Measurements from ENCODE around the gene NXPH2. TPM values are rescaled to one million over a fixed set of nuclear protein-coding genes. Genes with fewer than 3 reads are reported as not detected.

Gene NXPH2
- total and polyA plus RNA-seq, 2 donors (not counting 1 experiment from before 2014, with no cell fraction given): not detected

DNA sequence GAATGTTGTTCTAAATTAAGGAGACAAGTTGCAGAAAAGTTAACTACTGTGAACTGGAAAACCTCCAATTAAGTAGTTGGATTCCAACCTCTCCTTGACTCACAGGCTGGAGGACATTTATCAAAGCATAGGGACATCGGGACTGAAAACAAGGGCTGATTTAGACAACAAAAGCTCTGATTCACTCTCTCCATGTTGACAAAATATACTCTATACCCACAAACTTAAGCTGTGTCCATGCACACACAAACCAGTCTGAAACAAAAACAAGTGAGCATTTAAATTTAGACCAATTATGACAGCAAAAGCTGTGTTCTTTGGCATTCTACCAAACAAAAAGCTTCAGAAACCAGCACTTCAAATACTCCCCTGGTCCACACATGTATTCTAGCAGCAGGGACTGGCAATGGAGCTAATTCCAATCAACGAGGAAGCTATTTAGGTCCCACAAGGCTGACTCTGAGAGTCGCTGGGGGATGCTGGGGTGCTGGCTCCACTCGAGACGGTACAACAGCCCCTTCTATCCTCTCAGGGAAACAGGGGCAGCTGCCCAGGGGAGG is 71.4 kb downstream of the NXPH2 start:
- no peak overlapping the region for H2AFZ ChIP-seq (ENCODE audit: low read length)

DNA sequence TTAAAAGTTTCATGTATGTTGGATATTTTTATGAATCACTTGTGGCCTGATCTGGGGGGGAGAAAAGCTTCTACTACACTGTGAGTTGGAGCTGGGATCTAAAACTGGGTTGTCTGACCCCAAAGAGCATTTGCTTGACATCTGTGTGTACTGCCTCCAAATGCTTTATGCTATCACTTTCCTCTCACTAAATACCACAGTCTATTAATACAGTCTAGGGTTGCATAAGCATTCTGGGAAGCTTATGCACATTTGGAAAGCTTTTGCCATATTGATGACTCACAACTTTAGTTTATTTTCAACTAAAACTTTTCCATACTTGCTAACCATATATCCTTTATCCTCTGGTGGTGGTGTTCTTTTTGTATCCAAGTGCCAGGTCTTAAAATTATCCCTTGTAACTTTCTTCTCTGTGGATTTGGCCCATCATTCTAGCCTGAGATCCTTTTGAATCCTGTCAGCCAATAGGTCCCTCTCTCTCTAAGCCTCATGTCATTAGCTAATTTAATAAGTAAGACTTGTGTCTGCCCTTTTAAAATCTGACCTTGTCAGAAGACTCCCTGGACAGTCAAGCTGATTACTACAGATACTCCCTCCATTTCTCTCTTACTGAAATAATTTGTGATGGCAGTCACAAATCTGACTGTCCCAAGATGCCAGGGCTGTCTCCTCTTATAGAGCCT is 72.7 kb downstream of the NXPH2 start:
- Histone ChIP-seq H3K36me3 (ENCODE audit: control insufficient read depth, insufficient read depth, low read length) (no peaks in the 10 kb centered on the region), H3K9ac (ENCODE audit: insufficient read depth, low read length) (no peak overlapping the region), H2AFZ (ENCODE audit: low read length) (no peak overlapping the region), H3K4me3 (replicated peaks in 1 of 4; ENCODE audit: control extremely low read depth in 1 of 4, insufficient read depth in 1 of 4, low read depth in 3 of 4, low read length in 4 of 4) (no peak overlapping the region), H3K79me2 (ENCODE audit: control insufficient read depth, insufficient read depth, low read length) (no peaks in the 10 kb centered on the region), H3K9me3 (ENCODE audit: control insufficient read depth, insufficient read depth, low read depth, low read length) (no peaks in the 10 kb centered on the region), H3K4me1 (ENCODE audit: control insufficient read depth, extremely low read depth, insufficient read depth, low read length) (peaks cover 9% of the 10 kb centered on the region), H4K20me1 (ENCODE audit: control insufficient read depth, extremely low read depth, insufficient read depth, low read length) (no peaks in the 10 kb centered on the region), H3K27ac (ENCODE audit: insufficient read depth, low read length) (peak overlapping the region; percentile 50), H3K27me3 (ENCODE audit: control insufficient read depth, insufficient read depth, low read length) (no peaks in the 10 kb centered on the region), H3K4me2 (ENCODE audit: extremely low read depth, insufficient read depth, low read length) (peak overlapping the region; percentile 66)
- no peak for TF ChIP-seq EZH2 (IDR thresholded peaks at IDR 0.05; ENCODE audit: low read length, missing control alignments)
- TF ChIP-seq, protein P1, sequence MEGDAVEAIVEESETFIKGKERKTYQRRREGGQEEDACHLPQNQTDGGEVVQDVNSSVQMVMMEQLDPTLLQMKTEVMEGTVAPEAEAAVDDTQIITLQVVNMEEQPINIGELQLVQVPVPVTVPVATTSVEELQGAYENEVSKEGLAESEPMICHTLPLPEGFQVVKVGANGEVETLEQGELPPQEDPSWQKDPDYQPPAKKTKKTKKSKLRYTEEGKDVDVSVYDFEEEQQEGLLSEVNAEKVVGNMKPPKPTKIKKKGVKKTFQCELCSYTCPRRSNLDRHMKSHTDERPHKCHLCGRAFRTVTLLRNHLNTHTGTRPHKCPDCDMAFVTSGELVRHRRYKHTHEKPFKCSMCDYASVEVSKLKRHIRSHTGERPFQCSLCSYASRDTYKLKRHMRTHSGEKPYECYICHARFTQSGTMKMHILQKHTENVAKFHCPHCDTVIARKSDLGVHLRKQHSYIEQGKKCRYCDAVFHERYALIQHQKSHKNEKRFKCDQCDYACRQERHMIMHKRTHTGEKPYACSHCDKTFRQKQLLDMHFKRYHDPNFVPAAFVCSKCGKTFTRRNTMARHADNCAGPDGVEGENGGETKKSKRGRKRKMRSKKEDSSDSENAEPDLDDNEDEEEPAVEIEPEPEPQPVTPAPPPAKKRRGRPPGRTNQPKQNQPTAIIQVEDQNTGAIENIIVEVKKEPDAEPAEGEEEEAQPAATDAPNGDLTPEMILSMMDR (conservative IDR thresholded peaks at IDR 0.05 in 1 of 2, IDR thresholded peaks at IDR 0.05 in 1 of 2; ENCODE audit: low read depth in 1 of 2, low read length in 2 of 2): no peak
- DNase-seq (ENCODE audit: low read depth in 2 of 2): peak; percentile 95 to 96

More for the DNA sequence above, 71.4 kb downstream of the NXPH2 start:
- H3K36me3 ChIP-seq (ENCODE audit: control insufficient read depth, insufficient read depth, low read length): no peaks in the 10 kb centered on the region
- no peaks in the 10 kb centered on the region for H3K9me3 ChIP-seq (ENCODE audit: control insufficient read depth, insufficient read depth, low read depth, low read length)
- H3K79me2 ChIP-seq (ENCODE audit: control insufficient read depth, insufficient read depth, low read length): no peaks in the 10 kb centered on the region
- DNase-seq (ENCODE audit: low read depth in 2 of 2): peak; percentile 78 to 82
- no peak overlapping the region for H3K4me2 ChIP-seq (ENCODE audit: extremely low read depth, insufficient read depth, low read length)
- no peaks in the 10 kb centered on the region for H4K20me1 ChIP-seq (ENCODE audit: control insufficient read depth, extremely low read depth, insufficient read depth, low read length)
- no peak overlapping the region for H3K4me3 ChIP-seq (replicated peaks in 1 of 4; ENCODE audit: control extremely low read depth in 1 of 4, insufficient read depth in 1 of 4, low read depth in 3 of 4, low read length in 4 of 4)
- no peak overlapping the region for H3K9ac ChIP-seq (ENCODE audit: insufficient read depth, low read length)
- no peak overlapping the region for H3K27ac ChIP-seq (ENCODE audit: insufficient read depth, low read length)
- H3K27me3 ChIP-seq (ENCODE audit: control insufficient read depth, insufficient read depth, low read length): no peaks in the 10 kb centered on the region
- TF ChIP-seq, protein P1 (conservative IDR thresholded peaks at IDR 0.05 in 1 of 2, IDR thresholded peaks at IDR 0.05 in 1 of 2; ENCODE audit: low read depth in 1 of 2, low read length in 2 of 2): no peak
- H3K4me1 ChIP-seq (ENCODE audit: control insufficient read depth, extremely low read depth, insufficient read depth, low read length): peaks cover 9% of the 10 kb centered on the region

DNA sequence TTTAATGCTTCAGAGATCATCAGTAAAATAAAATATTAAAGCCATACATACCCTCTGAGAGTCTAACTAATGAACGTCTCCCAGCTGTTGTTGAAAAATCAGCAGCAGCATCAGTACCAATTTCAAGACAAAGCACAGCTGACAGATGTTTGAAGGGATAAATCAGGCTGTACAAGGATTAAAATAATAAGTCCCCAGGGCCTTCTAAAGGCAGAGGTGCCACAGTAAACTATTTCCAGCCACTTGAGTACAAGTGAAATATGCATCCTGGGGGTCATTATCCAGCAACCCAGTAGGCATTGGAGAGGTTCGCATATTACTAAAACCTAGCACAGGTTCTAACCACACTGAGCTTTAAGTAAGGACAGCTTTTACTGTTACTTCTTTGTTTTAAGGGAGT is 76.9 kb downstream of the NXPH2 start:
- H3K27me3 ChIP-seq (ENCODE audit: control insufficient read depth, insufficient read depth, low read length): no peaks in the 10 kb centered on the region
- H3K9me3 ChIP-seq (ENCODE audit: control insufficient read depth, insufficient read depth, low read depth, low read length): no peaks in the 10 kb centered on the region
- no peak overlapping the region for H3K27ac ChIP-seq (ENCODE audit: insufficient read depth, low read length)
- H3K4me1 ChIP-seq (ENCODE audit: control insufficient read depth, extremely low read depth, insufficient read depth, low read length): peaks cover 4% of the 10 kb centered on the region
- DNase-seq (ENCODE audit: low read depth in 2 of 2): no peak
- H3K79me2 ChIP-seq (ENCODE audit: control insufficient read depth, insufficient read depth, low read length): no peaks in the 10 kb centered on the region
- no peak overlapping the region for H2AFZ ChIP-seq (ENCODE audit: low read length)
- TF ChIP-seq EZH2 (IDR thresholded peaks at IDR 0.05; ENCODE audit: low read length, missing control alignments): no peak
- TF ChIP-seq, protein P1 (conservative IDR thresholded peaks at IDR 0.05 in 1 of 2, IDR thresholded peaks at IDR 0.05 in 1 of 2; ENCODE audit: low read depth in 1 of 2, low read length in 2 of 2): no peak
- no peaks in the 10 kb centered on the region for H4K20me1 ChIP-seq (ENCODE audit: control insufficient read depth, extremely low read depth, insufficient read depth, low read length)
- H3K36me3 ChIP-seq (ENCODE audit: control insufficient read depth, insufficient read depth, low read length): no peaks in the 10 kb centered on the region
- no peak overlapping the region for H3K4me2 ChIP-seq (ENCODE audit: extremely low read depth, insufficient read depth, low read length)
- H3K9ac ChIP-seq (ENCODE audit: insufficient read depth, low read length): no peak overlapping the region
- H3K4me3 ChIP-seq (replicated peaks in 1 of 4; ENCODE audit: control extremely low read depth in 1 of 4, insufficient read depth in 1 of 4, low read depth in 3 of 4, low read length in 4 of 4): no peak overlapping the region

Data from fibroblast of lung (primary cell).